ENCODE results near the gene RAB11FIP3. TPM values are rescaled to one million over a fixed set of nuclear protein-coding genes. Genes with fewer than 3 reads are reported as not detected.
A peak's percentile ranks its signal among the peaks of the same experiment; 100 is the strongest.

The RAB11FIP3 gene
- total RNA-seq, 1 donor from 2014 or later, result 34.5 TPM

DNA sequence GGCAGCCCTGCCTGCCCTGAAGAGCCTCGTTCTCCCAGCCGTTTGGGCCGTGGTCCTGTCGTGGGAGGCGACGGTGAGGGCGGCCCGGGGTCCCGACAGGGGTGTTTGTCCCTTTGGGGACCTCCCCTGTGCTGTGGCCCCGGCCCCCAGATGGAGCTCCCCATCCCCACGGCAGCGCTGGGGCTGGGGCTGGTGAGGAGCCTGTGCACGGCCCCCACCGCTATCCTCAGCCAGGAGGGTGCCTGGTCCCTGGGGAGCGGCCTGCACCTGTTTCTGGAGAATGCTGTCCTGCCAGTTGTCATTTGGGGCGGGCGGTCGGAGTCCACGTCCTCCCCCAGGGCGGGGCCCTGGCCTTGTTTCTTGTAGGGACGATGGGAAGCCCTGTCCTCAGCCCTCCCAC is 108.7 kb downstream of the RAB11FIP3 start:
- TF ChIP-seq, protein P1, sequence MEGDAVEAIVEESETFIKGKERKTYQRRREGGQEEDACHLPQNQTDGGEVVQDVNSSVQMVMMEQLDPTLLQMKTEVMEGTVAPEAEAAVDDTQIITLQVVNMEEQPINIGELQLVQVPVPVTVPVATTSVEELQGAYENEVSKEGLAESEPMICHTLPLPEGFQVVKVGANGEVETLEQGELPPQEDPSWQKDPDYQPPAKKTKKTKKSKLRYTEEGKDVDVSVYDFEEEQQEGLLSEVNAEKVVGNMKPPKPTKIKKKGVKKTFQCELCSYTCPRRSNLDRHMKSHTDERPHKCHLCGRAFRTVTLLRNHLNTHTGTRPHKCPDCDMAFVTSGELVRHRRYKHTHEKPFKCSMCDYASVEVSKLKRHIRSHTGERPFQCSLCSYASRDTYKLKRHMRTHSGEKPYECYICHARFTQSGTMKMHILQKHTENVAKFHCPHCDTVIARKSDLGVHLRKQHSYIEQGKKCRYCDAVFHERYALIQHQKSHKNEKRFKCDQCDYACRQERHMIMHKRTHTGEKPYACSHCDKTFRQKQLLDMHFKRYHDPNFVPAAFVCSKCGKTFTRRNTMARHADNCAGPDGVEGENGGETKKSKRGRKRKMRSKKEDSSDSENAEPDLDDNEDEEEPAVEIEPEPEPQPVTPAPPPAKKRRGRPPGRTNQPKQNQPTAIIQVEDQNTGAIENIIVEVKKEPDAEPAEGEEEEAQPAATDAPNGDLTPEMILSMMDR (IDR thresholded peaks at IDR 0.05; ENCODE audit: insufficient read depth, low read length, poor library complexity, severe bottlenecking), result no peak
- Histone ChIP-seq H3K36me3 (ENCODE audit: control insufficient read depth, insufficient read depth, low read length) (peaks cover 6% of the 10 kb centered on the region), H3K27me3 (ENCODE audit: control insufficient read depth, insufficient read depth, low read length) (no peaks in the 10 kb centered on the region), H3K4me3 (ENCODE audit: low read depth, low read length) (no peak overlapping the region)
- no peak for DNase-seq (ENCODE audit: low read depth)

DNA sequence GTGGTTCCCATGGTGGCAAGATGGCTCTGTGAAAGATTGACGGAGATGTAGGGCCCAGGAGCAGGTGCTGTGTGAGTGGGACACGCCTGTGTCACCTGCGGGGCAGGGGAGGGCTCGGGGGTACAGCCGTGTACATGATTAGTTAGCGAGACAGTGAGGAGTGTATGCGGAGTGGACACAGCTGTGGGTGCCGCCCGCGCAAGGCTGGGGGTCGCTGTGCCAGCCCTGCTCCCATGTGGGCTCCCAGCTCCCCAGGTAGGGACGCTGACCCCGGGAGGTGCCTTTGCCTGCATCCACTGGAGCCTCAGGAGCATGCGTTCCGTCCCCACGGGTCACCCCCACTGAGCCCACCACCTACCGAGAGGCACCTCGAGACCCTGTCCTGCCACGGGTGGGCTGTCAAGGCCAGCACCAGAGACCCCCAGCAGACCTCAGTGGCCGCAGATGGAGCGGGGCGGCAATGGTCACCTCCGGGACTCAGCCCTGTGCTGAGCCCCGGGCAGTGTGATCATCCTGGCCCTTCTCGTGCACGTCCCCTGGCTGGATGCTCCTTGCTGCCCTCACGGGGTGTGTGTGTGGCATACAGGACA is 109.5 kb downstream of the RAB11FIP3 start:
- no peaks in the 10 kb centered on the region for H3K27me3 ChIP-seq (ENCODE audit: control insufficient read depth, insufficient read depth, low read length)
- no peak for DNase-seq (ENCODE audit: low read depth)
- H3K36me3 ChIP-seq (ENCODE audit: control insufficient read depth, insufficient read depth, low read length), result peaks cover 4% of the 10 kb centered on the region
- TF ChIP-seq, protein P1 (IDR thresholded peaks at IDR 0.05; ENCODE audit: insufficient read depth, low read length, poor library complexity, severe bottlenecking), result no peak
- H3K4me3 ChIP-seq (ENCODE audit: low read depth, low read length), result no peak overlapping the region

DNA sequence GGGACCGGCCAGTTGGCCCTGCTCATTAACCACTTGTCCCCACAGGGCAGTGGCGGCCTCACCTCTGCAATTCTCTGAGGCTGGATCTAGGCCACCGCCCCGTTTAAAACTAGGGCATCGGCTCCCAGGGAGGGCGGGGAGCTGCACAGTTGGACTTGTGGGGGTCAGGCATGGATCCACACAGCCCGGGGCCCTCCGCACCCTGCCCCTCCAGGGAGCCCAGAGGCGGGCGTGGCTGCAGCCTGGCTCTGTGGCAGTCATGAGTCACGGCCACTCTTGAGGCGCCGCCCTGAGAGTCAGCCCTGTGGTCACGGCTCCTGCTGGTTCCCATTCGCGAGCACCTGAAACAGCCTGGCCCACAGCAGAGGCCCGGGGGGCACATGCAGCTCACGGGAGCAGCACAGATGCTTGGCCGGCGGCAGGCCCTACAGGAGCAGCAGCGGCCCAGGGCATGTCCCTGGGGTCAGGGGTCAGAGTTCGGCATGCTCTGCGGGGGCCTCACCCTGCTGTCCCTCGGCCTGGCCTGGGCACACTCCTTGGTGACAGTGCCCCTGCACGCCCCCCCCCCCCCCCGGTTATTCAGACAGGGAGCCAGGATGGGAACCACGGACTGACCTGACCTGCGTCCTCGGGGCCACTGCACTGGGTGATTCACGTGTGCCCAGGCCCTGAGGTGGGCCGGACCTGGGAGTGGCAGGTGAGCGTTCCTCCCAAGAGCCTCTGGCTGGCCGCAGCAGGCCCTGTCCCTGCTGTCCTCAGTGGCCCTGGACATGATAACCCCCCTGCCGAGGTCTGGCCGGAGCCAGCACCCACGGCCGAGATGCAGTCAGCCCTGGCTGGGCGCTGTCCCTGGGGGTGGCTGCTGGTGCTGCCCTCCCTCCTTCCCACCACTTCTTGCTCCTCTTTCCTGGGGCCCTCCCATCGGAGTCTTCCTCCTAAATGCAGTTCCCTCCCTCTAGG is 110.3 kb downstream of the RAB11FIP3 start:
- Histone ChIP-seq H3K4me3 (ENCODE audit: low read depth, low read length) (no peak overlapping the region), H3K36me3 (ENCODE audit: control insufficient read depth, insufficient read depth, low read length) (peaks cover 4% of the 10 kb centered on the region), H3K27me3 (ENCODE audit: control insufficient read depth, insufficient read depth, low read length) (no peaks in the 10 kb centered on the region)
- no peak for DNase-seq (ENCODE audit: low read depth)
- TF ChIP-seq, protein P1 (IDR thresholded peaks at IDR 0.05; ENCODE audit: insufficient read depth, low read length, poor library complexity, severe bottlenecking), result no peak

DNA sequence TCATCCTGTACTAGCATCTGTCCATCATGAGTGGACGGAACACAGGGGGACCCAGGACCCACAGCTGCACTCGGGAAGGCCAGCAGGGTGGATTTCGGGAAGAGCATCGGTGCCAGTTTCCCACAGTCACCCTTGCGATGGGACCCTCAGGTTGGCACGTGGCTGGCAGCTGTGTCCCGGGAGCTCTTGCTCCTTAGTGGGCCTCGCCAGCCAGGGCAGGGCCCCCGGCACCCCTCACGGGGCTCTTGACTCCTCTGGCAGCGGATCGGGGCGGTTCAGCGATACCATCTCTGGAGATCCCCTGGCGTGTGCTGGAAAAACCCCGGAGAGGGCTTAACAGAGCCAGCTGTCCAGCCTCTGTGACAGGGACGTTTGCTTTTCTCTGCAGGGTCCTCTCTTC is 111.3 kb downstream of the RAB11FIP3 start:
- TF ChIP-seq, protein P1 (IDR thresholded peaks at IDR 0.05; ENCODE audit: insufficient read depth, low read length, poor library complexity, severe bottlenecking), result no peak
- Histone ChIP-seq H3K27me3 (ENCODE audit: control insufficient read depth, insufficient read depth, low read length) (no peaks in the 10 kb centered on the region), H3K36me3 (ENCODE audit: control insufficient read depth, insufficient read depth, low read length) (peaks cover 4% of the 10 kb centered on the region), H3K4me3 (ENCODE audit: low read depth, low read length) (no peak overlapping the region)
- no peak for DNase-seq (ENCODE audit: low read depth)

DNA sequence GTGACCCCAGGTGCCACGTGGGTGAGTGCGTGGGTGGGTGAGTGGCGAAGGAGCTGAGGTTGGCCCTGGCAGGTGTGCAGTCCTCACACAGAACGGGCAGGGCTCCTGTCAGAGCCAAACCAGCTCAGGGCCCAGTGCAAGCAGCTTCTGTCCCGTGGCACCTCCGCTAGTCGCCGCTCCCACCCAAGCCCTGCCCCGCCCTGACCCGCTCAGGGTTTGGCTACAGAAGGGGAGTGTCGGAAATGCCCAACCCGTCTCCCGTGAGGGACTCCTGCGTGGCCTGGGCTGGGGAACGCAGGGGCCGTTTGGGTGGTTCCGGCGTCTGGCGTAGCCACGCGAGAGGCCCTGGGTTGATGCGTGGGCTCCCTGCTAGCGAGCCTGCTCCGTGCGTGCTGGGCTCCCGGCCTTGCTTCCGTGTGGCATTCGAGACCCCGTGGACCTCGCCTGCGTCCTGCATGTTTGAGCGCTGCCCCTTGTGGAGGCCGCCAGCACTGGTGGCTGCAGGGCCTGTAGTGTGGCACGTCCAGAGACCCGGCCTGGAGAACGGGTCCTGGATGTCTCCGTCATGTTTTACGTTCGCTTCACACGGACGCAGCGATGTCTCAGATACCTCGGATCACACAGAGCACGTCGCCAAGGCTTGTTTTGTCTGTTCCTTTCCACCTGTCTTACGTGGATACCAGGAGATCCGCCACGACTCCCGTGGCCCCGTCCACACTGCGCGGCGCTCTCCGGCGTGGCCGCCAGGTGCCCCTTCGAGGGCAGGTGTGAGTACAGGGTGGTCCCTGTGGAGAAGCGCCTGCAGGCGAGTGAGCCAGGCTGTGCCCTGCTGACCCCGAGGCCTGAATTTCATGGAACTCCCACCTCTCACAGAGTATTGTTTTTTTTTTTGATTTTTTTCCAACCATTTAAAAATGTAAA is 112.2 kb downstream of the RAB11FIP3 start:
- TF ChIP-seq, protein P1 (IDR thresholded peaks at IDR 0.05; ENCODE audit: insufficient read depth, low read length, poor library complexity, severe bottlenecking), result peak; percentile 9
- no peak for DNase-seq (ENCODE audit: low read depth)
- Histone ChIP-seq H3K36me3 (ENCODE audit: control insufficient read depth, insufficient read depth, low read length) (peaks cover 4% of the 10 kb centered on the region), H3K27me3 (ENCODE audit: control insufficient read depth, insufficient read depth, low read length) (no peaks in the 10 kb centered on the region), H3K4me3 (ENCODE audit: low read depth, low read length) (no peak overlapping the region)
